NCI-H2171 (cell line): ENCODE results near the gene SELENOS.

Experiments used
- DNase-seq: peaks from one replicate; lab custom pipeline; 2025; lab: John Stamatoyannopoulos, UW

SELENOS gene

GRCh38 chr15:101276501-101277037 is 716 bp downstream of the SELENOS start:
- no peak for DNase-seq

GRCh38 chr15:101275018-101275417 is 2.3 kb downstream of the SELENOS start:
- DNase-seq = no peak

- no peak for DNase-seq
Observed at GRCh38 chr15:101273534-101273933, 3.8 kb downstream of the SELENOS start.

GRCh38 chr15:101272584-101272983 is 4.7 kb downstream of the SELENOS start:
- no peak for DNase-seq

GRCh38 chr15:101269479-101270223 is 7.6 kb downstream of the SELENOS start:
- no peak for DNase-seq

- no peak for DNase-seq
Observed at GRCh38 chr15:101267320-101268104, 9.8 kb downstream of the SELENOS start.

- DNase-seq = no peak
Observed at GRCh38 chr15:101266787-101267186, 10.5 kb downstream of the SELENOS start.

GRCh38 chr15:101266034-101266433 is 11.3 kb downstream of the SELENOS start:
- DNase-seq = no peak

- DNase-seq = no peak
Observed at GRCh38 chr15:101264911-101265641, 12.2 kb downstream of the SELENOS start.

GRCh38 chr15:101264011-101264410 is 13.3 kb downstream of the SELENOS start:
- DNase-seq = no peak

GRCh38 chr15:101262551-101262950 is 14.7 kb downstream of the SELENOS start:
- DNase-seq = no peak

GRCh38 chr15:101258238-101259144 is 18.8 kb downstream of the SELENOS start:
- peak; percentile 67 for DNase-seq

GRCh38 chr15:101256757-101257156 is 20.5 kb downstream of the SELENOS start:
- DNase-seq = no peak

- DNase-seq = peak; percentile 7
Observed at GRCh38 chr15:101255615-101256241, 21.6 kb downstream of the SELENOS start.

GRCh38 chr15:101255051-101255395 is 22.3 kb downstream of the SELENOS start:
- peak; percentile 21 for DNase-seq

- no peak for DNase-seq
Observed at GRCh38 chr15:101254157-101255050, 22.9 kb downstream of the SELENOS start.

- no peak for DNase-seq
Observed at GRCh38 chr15:101252836-101253235, 24.4 kb downstream of the SELENOS start.

- DNase-seq = peak; percentile 60
Observed at GRCh38 chr15:101251830-101252820, 25.2 kb downstream of the SELENOS start, which contains the start of gene CHSY1. CHSY1 (minus strand) TSS chr15:101252048; CDS start chr15:101251456, 592 bp downstream.
